Retina (tissue), 1 donor: ENCODE results near the gene METTL14.
"Not testable (repeated sequence)": the region's sequence is repeated elsewhere in the genome, so short reads cannot be mapped to it uniquely, and the experiment has no call there.

Experiments
- DNase-seq: peaks from one replicate; pipeline ENCODE4 v3.0.0-alpha.2; 2016

METTL14 gene

DNA sequence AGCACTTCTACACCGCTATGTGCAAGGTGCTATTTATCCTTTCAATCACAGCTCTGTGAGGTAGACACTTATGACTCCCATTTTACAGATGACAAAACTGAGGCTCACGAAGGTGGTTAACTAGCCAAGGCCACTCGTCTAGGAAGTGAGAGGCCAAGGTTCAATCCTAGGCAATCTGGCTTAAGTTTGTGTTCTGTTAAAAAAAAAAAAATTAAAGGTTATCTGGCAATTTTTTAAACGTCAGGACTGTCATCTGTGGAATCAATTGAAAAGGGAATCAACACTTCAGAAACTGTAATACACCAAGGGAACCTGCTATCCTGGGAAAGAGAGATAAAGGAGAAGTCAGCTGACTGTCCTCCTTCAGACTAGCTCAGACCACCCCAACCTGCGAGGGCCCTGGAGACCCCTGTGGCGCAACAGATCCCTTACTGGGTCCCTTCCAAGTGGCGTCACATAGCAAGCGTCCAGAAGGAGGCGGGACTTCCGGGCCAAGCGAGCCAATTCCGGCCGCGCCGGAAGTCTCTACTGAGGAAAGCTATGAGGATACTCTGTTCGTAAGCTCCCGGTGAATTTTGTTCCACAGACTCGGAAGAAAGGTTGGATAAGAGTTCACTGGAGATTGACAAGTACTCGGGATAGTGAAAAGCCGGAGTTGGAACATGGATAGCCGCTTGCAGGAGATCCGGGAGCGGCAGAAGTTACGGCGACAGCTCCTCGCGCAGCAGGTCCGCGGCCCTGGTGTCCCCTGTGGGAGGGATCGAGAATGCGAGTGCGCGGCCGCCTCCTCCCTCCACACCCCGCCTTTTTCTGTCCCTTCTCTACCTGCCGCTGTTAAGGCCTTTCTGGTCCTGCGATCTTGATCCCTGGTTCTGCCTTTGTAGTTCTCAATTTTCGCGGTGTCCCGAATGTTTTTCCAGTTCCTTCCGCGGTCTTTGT lies at the start of gene METTL14:
Gene METTL14 (plus strand): TSS at position 520 of the 939 bp plus-strand sequence. CDS start 143 bp downstream, at position 663.
- DNase-seq, result peak; percentile 98

DNA sequence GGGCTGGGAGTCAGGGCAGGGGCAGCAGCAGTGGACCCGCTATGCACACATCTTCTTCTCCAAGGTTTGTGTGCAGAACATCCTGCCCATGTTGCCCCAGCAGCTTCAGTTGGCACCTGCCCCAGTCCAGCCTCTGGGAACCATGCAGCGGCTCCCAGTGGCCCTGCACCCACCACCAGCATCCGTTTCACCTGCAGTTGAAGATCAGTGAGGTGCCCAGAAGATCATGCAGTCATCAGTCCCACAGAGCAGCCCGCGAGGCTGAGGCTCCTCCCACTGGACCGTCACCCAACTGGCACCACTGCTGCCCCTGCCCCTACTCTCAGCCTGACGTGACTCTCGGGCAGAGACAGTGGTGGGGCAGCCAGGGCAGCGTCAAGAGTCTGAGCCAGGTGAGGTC lies 49.1 kb upstream of the METTL14 start:
- not testable (repeated sequence) for DNase-seq

DNA sequence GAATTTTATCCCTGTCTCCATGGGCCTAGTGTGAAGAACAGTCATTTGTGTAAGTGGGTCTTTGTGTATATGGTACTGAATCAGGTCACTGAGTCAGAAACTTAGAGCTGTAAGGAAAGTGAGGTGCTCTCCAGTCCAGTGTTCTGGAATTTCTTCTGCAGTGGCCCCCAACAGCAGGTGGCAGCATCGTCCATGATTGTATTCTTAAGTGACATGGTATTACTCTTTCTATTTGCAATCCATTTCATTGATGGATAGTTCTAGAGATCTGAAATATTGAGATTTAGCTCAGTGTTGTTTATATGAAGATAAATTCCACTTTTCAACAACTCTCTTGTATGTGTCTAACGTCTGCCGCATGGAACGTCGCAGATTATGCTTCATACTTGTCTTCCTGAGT lies 20.5 kb upstream of the METTL14 start:
- not testable (repeated sequence) for DNase-seq

DNA sequence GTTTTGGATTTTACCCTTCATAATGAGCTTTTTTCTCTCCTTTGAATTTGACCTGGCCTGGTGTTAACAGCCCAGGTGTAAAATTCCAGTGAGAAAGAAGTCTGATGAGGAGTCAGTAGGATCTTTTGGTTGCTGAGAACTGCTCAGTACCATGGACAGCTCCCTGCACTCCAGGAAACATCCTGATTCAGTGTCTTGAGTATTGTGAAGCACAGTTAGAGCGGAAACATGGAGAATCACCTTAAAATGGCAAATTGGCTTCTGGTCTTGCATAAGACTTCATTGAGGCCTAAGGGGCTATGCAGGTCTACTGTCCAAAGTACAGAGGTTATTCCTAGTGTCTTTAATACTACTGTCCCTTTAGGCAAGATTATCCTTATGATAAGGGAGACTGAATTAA lies 16.0 kb upstream of the METTL14 start:
- DNase-seq, result not testable (repeated sequence)

DNA sequence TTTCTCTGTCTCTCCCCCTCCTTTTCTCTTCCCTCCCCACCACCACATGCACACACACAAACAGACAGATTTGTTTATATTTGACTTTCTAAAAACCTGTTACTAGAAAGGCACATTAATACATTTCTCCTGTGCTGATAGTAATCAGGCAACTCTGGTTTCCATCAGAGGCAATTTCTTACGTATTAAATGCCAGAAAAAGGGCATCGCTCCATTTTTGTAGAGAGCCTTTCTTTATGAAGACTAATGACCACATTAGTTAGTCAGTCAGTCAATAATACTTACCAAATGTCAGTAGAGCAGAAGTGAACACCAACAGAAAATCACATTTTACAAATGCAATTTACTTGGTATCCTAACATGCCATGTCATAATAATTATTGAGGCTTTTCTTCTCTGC lies 14.2 kb upstream of the METTL14 start:
- DNase-seq, result not testable (repeated sequence)

DNA sequence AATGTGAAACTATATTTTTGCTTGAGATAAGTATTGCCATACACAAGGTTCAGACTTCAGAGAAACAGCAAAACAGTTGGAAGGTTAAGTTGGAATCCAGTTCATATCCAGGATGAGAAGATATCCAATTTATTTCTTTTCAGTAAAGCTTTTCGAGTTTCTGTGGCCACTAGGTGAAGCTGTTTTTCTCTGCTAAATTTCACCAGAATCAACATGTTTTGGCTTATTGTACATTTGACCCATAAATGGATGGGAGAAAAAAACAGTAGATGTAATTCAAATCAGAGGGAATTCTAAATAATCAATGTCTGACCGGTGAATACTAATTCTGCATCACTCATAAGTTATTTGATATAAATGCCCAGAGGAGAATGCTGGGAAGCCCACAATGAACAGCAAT lies 9.1 kb upstream of the METTL14 start:
- DNase-seq, result no peak

DNA sequence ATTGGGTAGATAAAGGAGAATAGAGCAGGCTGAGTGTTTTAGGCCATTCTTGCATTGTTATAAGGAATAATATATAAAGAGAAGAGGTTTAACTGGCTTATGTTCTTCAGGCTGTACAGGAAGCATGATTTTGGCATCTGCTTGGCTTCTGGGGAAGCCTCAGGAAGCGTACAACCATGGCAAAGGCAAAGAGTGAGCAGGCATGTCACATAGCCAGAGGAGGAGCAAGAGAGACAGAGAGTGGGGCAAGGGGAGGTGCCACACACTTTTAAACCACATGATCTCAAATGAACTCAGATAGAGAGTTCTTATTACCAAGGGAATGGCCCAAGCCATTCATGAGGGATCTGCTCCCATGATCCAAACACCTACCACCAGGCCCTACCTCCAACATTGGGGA lies 4.4 kb upstream of the METTL14 start:
- no peak for DNase-seq

DNA sequence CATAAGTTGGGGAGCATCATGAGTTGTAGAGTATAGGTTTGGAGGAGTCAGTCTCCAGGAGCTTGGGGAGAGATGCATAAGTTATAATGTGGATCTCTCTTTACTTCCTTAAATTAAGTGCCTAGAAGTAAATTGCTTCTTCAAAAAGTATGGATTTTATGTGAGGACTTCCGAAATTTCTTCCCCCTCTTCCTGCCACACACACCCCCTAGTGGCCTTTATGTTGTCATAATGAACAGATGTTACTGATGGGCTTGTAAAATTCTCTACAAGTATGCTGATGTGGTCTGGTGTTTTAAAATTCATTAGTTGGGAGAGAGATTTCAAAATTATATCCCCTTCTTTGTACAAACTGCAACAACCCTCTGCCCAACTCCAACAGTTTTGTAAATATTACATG lies 2.3 kb upstream of the METTL14 start:
- no peak for DNase-seq

DNA sequence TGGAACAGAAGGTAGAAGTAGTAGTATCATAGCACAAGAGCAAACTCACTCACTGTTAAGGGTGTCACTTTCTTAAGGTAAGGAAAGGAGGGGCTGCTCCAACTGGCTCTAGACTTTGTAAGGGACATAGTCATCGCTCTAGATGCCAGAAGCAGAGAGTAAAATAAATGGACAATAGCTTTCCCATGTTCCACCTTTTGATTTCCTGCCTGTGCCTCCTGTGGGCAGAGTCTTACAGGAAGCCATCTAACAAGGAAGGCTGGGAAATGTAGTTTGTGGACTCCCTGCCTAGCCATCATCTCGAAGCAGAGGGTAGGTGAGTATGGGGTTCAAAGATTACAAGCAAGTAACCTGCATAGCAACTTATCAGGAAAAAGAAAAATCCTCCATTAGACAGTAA lies 1.7 kb upstream of the METTL14 start:
- DNase-seq, result no peak

DNA sequence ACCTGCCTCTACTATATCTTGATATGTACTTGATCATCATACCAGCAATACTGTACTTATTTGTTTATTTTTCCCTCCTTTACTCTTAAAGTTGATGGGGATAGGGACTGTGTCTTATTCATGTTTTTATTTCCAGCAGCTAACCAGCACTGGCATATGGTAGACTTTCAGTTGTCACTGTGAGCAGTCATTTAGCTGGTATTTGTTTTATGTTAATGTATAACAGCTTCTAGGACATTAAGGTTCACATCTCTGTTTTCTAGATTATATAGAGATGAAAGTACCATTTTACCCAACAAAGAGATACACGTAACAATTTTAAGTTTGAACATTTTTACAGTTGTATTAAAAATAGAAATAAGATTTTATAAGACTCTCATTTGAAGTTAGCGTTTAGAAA lies 17.9 kb downstream of the METTL14 start:
- DNase-seq, result no peak

DNA sequence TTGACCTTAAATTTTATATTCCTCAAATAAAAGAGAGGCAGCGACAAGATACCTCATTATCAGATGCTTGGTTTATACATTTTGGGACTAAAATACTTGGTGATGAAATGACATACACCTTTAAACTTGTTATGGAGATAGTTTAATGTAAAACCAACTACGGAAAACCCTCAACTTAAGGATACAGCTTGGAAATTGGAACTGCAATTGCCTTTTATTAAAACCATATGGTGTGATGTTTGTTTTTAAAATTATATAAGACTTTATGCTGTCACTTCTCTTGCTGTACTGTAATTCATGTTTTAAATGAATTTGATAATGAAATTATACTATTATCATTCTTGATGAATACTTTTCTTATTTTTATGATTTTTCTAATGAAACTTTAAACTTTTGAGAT lies 25.9 kb downstream of the METTL14 start:
- no peak for DNase-seq

DNA sequence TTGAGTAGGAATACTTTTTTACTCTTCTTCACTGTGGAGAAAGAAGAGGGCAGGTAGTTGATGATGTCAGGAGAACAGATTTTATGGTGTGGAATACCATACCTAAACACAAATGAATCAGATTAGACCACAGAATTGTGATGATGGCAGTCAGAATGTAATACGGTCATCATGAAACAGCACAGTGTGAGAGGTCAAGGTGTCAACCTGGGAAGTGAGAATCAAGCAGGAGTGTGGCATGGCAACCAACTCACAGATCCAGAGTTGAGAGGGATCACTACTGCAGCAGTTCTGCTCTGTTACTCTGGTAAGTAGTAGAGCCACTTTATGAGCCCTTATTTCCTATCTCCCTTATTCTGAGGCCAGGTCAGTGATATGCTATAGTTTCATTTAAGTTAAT lies 27.7 kb downstream of the METTL14 start:
- DNase-seq, result no peak

DNA sequence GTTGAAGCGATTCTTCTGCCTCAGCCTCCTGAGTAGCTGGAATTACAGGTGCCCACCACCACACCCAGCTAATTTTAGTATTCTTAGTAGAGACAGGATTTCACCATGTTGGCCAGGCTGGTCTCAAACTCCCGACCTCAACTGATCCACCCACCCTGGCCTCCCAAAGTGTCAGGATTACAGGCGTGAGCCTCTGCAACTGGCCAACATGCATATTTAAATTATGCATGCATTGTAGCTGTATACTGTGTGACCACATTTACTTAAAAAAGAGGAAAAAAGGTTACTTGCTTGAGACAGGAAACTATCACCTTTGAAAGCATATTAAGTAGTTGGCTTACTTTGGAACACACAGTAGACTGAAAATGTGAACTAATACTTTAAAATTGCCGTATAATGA lies 29.5 kb downstream of the METTL14 start:
- DNase-seq, result no peak

DNA sequence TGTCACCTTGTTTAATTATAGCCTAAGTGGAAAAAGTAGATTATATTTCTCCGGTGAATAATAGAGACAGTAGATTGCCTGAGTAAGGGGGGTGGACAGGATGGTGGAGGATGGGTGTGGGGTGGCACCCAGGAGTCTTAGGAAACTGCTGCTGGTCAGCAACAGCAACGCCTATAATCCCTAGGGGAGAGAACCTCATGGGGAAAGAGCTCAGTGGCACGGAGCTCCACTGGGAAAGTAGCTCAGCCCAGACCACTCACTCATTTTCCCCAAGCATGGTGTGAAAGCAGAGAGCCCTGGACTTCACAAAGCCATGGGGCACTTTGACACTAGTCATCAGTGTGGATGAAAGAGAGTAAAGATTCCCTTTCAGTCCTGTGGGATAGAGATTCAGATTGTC lies 31.1 kb downstream of the METTL14 start:
- DNase-seq, result no peak

DNA sequence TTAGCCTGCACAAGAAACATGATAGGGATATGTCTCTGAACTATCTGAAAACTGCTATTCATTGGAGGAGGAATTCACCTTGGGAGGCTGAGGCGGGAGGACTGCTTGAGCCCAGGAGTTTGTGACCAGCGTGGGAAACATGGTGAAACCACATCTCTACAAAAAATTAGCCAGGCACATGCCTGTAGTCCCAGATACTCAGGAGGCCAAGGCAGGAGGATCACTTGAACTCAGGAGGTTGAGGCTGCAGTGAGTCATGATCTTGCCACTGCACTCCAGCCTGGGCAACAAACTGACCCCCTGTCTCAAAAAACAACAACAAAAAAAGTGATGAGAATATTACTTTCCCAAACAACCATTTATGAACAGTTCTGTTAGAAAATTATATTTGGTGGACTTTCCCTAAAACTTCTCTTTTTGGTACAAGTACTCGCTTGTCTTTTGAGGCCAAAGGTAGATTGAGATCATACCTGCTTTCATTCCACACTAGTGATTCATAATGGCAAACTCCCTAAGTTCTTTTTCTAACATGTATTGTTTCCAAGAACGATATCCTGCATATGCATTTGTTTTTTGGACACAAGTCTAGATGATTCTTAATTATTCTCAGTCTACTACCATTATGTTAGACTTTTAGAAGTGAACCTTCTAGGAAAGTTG lies 33.4 kb downstream of the METTL14 start:
- no peak for DNase-seq

DNA sequence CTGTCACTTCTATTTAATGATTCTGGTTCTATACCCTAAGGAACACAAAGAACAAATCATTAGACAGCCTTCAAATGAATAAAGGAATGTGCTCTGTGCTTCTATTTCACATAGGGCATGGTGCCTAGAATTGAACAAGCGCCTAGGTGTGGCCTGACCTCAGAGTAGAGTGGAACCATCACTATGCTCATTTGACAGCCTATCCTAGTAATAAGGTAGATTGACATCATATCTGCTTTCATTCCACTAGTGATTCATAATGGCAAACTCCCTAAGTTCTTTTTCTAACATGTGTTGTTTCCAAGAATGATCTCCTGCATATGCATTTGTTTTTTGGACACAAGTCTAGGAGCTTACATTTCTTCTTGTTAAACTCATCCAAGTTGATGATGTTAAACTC lies 36.6 kb downstream of the METTL14 start:
- DNase-seq, result no peak

DNA sequence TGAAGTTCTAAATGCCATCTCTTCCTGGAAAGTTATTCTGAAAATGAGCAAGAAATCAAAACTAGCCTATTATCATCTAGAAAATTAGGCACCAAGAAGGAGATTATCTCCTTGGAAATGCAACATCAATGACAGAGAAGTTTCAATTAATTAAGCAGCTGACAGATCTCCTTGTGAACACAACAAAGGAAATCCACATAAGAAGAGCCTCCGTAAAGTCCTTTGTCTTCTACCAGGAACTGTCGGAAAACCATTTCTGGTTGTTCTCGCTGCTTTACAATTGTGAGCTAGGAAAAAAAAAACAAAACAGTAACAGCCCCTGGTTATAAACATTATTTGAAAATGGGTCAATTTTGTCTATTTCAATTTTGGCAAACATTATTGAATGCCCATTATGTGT lies 38.2 kb downstream of the METTL14 start:
- no peak for DNase-seq

DNA sequence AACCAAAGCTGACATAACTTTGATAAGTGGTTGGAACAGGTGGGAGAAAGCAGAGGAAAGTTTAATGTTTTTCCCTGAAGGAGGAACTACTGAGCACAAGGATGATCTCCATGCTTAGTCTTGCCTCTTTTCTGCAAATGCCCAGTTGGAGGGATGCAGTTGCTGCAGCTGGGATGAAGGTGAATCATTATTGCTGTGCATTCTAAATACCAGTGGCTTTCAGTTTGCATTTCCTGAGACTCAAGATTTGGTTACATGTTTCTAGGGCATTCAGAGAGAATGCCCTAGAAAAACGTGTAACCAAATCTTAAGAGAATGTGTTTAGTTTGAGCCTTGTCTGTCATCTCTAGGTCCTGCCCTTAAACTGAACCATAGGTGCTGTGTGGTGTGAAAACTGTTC lies 42.2 kb downstream of the METTL14 start:
- DNase-seq, result no peak

DNA sequence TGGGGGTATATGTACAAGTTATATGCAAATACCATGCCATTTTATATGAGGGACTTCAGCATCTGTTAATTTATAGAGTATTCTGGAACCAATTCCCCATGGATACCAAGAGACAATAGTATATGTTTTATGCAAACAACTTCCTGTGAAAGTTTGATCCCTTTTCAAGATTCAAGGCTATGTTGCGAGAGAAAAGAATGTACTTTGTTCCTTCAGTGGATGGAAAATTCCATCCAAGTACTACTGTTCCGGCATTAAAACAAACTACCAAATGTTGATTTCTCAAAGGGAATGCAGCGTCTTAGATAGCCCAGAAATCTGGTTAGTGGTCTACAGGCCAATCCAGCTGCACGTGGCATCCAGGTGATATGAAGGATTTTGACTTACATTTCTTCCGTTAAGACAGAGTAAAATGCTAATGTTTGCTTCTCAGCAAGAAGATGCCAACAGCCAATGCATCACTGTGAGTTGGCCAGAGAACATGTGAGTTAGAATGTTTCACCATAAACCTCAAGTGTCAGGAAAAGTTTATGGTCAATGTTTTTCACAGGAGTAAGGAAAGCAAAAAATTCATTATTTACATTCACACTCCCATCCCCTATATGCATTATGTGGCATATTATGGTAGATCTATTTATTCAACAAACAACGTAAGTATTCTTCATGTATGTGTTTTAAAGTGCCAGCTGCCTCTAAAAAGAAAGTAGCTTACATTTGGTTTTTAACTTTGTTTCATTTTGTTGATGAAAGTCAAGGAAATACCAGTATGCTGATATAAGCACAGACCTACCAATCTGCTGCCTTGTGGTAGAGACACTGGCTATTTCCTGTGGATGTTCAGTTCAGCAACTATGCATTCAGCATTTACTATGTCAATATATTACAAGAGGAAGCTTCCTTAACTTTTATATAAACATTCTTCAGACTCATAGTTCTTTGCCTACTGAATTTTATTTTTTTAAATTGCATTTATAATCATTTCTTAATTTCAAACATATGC lies 44.4 kb downstream of the METTL14 start:
- DNase-seq, result no peak

DNA sequence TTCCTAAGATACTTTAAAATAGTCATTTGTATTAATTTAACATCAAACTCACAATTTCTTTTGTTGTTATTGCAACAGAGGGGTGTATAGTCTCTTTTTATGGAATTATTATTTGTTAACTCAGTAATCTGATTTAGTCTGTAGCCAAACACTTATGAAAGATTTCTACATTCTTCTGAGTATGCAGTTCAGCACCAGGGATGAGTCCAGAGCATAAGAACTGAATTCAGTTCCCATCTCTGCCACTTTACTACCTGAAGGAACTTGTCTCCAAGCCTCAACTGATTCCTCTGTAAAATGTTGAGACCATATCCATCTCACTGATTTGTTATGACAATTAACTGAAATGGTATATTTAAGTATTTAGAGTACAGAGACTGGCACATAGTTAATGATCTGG lies 45.5 kb downstream of the METTL14 start:
- DNase-seq, result no peak

DNA sequence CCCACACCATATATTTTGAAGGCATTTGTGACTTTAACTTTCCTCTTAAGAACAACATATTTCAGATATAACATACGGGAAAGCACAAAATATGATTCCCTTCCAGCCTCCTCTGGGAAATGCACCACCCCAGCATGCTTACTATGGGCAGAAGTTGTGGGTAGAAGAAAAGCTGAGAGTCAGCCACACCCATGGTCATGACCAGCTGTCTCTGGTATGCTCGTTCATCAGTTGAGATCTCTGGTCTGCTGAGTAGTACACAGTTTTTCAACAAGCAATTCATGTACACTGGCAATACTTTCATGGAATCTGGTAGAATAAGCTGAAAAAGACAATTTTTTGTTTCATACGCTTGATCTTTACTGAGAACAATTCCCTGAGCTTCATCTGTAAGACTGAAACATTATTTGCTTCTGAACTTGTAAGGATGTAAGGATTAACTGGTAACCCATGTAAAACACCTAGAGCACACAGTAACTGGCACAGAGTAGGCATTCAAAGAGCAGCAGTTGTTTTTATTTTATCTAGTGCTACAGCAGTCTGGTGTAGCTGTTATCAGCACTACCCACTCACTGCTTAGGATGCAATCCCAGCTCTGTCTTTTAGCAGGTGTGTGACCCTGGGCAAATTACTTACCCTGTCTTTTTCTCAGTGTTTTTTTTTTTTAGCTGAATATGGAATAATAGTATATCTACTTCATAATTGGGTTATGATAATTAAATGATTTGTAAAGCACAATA lies 47.6 kb downstream of the METTL14 start:
- DNase-seq, result no peak

DNA sequence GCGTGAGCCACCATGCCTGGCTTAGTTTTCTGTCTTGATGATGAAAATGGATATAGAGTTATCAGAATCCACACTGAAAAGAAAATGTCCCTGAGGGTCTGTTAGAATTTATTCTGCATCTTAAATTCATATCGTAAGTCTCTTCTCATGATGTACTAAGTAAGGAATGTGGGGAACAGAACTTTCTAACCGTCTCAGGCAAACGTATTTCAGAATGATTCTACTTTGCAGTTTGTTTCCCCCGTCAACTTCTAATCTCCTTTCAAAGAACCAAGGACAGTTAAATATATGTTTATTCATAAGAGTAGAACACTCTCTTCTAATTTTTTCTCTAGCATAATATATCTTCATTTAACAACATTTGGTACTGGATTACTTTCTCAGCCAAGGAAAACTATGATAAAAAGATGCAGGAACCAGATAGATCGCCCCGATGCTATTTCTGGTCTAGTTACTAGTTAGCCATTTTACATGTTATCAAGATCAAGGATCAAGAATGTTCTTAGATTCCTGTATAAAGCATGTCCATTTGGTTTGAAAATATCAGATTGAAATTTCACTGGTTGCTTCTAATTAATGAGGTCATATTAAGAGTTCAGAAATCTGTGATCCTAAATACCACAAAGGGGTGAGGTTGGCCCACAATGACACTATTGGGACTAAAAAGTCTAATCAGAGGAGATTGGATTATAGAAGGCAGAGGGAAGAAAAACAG lies 49.5 kb downstream of the METTL14 start:
- no peak for DNase-seq
